Breast epithelium (tissue), 4 donors: ENCODE results near the gene CAMK1. TPM values are rescaled to one million over a fixed set of nuclear protein-coding genes. Genes with fewer than 3 reads are reported as not detected.

Experiments used
- DNase-seq, 2 donors: peaks; one replicate each; pipeline ENCODE4 v3.0.0-alpha.2; 2019; ENCODE audit warnings: low spot score in 2 of 2
- H3K27ac ChIP-seq, 2 donors: fragments of 200-600 bp; sonication (generic) in 1 of 2; one replicate each; pipeline ENCODE4 v1.5.1; 2016 to 2019; ENCODE audit warnings: mild to moderate bottlenecking in 1 of 2
- H3K27me3 ChIP-seq, 2 donors: fragments of 200-600 bp; sonication (generic) in 1 of 2; one replicate each; pipeline versions ENCODE4 v1.5.1 to v1.6.0; 2017 to 2019; ENCODE audit warnings: control low read depth in 1 of 2, mild to moderate bottlenecking in 1 of 2
- H3K36me3 ChIP-seq: fragments of 200-600 bp; one replicate; pipeline ENCODE4 v1.5.1; 2019
- H3K4me1 ChIP-seq, 2 donors: fragments of 200-600 bp; sonication (generic); one replicate each; pipeline ENCODE4 v1.5.1; 2016 to 2019; ENCODE audit warnings: control low read depth in 1 of 2
- H3K4me3 ChIP-seq, 3 donors: fragments of 200-600 bp; sonication (generic); 1 replicate in 2 of 3; 2 replicates in 1 of 3; pipeline ENCODE4 v1.5.1; 2016 to 2019; ENCODE audit warnings: mild to moderate bottlenecking in 3 of 3, moderate library complexity in 2 of 3
- H3K9me3 ChIP-seq, 2 donors: fragments of 200-600 bp; sonication (generic) in 1 of 2; one replicate each; pipeline ENCODE4 v1.5.1; 2016 to 2019; ENCODE audit warnings: control low read depth in 1 of 2
- CTCF ChIP-seq, 3 donors: fragments of 450-650 bp; IDR thresholded peaks; one replicate each; pipeline ENCODE4 v1.5.1; 2016 to 2017; ENCODE audit warnings: antibody characterized with exemption in 3 of 3, mild to moderate bottlenecking in 3 of 3, moderate library complexity in 3 of 3
- POLR2A ChIP-seq: fragments of 450-650 bp; IDR thresholded peaks from one replicate; pipeline ENCODE4 v1.6.1; 2016; ENCODE audit warnings: antibody characterized with exemption, mild to moderate bottlenecking, moderate library complexity
- POLR2AphosphoS5 ChIP-seq, 3 donors: sonication (generic); formaldehyde crosslinking; IDR thresholded peaks; one replicate each; pipeline ENCODE4 v1.6.1; 2017; ENCODE audit warnings: antibody characterized with exemption in 3 of 3
- intact Hi-C: fragments of 100-400 bp; cut with DNase I; formaldehyde crosslinking; loops from one replicate; pipeline ENCODE4 v1.15.1; 2023; ENCODE audit warnings: low total_unique reads
- total RNA-seq, 3 donors: library from RNA; depleted of rRNA; stranded (reverse); fragments of >200 nt; gene quantifications; one replicate each; pipeline ENCODE4 v1.1.0, GENCODE V29; 2016

CAMK1 gene
- total RNA-seq, 3 donors from 2014 or later: 25.2 to 58.7 (median 40.0) TPM

GRCh38 chr3:9731206-9732079 lies 38.3 kb downstream of the CAMK1 start, which contains the start of gene BRPF1:
Gene BRPF1, plus strand, starts transcription at chr3:9731735. Its CDS starts 2,406 bp downstream, at chr3:9734141.
- TF ChIP-seq POLR2A (no peak), POLR2AphosphoS5 (IDR thresholded peaks at IDR 0.05) (peak; percentile 36 to 81 (median 64)), CTCF (IDR thresholded peaks at IDR 0.05) (peak in 1 of 3 donors; percentile 25)
- Histone ChIP-seq H3K4me3 (peak within 1 kb of the TSS; percentile 74 to 100 (median 99)), H3K27me3 (no peaks in the 10 kb centered on the region), H3K9me3 (no peaks in the 10 kb centered on the region), H3K27ac (peak within 1 kb of the TSS; percentile 97 to 98), H3K36me3 (no peaks in the 10 kb centered on the region), H3K4me1 (peaks cover 8 to 20% of the 10 kb centered on the region in 2 donors)
- intact Hi-C loops: no loop called here
- DNase-seq: peak; percentile 99 to 100

- no peaks in the 10 kb centered on the region for H3K27me3 ChIP-seq
- peak overlapping the region; percentile 74 to 100 (median 99) for H3K4me3 ChIP-seq
- peaks cover 8 to 20% of the 10 kb centered on the region in 2 donors for H3K4me1 ChIP-seq
- H3K36me3 ChIP-seq: no peaks in the 10 kb centered on the region
- DNase-seq: no peak
- H3K9me3 ChIP-seq: no peaks in the 10 kb centered on the region
- TF ChIP-seq POLR2AphosphoS5 (IDR thresholded peaks at IDR 0.05): no peak
- no peak for TF ChIP-seq CTCF (IDR thresholded peaks at IDR 0.05)
- TF ChIP-seq POLR2A: no peak
- intact Hi-C loops: no loop called here
- peak overlapping the region; percentile 97 to 98 for H3K27ac ChIP-seq
Observed at GRCh38 chr3:9730657-9731205, 39.0 kb downstream of the CAMK1 start.

GRCh38 chr3:9729419-9729818 lies 40.3 kb downstream of the CAMK1 start:
- no peak overlapping the region for H3K4me3 ChIP-seq
- TF ChIP-seq CTCF (IDR thresholded peaks at IDR 0.05) (no peak), POLR2AphosphoS5 (IDR thresholded peaks at IDR 0.05) (no peak), POLR2A (no peak)
- no peaks in the 10 kb centered on the region for H3K27me3 ChIP-seq
- H3K9me3 ChIP-seq: no peaks in the 10 kb centered on the region
- intact Hi-C loops: no loop called here
- no peaks in the 10 kb centered on the region for H3K36me3 ChIP-seq
- H3K4me1 ChIP-seq: peaks cover 8 to 20% of the 10 kb centered on the region in 2 donors
- H3K27ac ChIP-seq: peak overlapping the region in 1 of 2 donors; percentile 12
- no peak for DNase-seq

- intact Hi-C loops: no loop called here
- no peak overlapping the region for H3K27ac ChIP-seq
- H3K36me3 ChIP-seq: no peaks in the 10 kb centered on the region
- H3K27me3 ChIP-seq: no peaks in the 10 kb centered on the region
- peaks cover 2 to 6% of the 10 kb centered on the region in 2 donors for H3K4me1 ChIP-seq
- no peaks in the 10 kb centered on the region for H3K9me3 ChIP-seq
- no peak for DNase-seq
- TF ChIP-seq CTCF (IDR thresholded peaks at IDR 0.05) (no peak), POLR2AphosphoS5 (IDR thresholded peaks at IDR 0.05) (no peak), POLR2A (no peak)
- H3K4me3 ChIP-seq: no peak overlapping the region
Observed at GRCh38 chr3:9727743-9728142, 42.0 kb downstream of the CAMK1 start.
